ENCODE measurements around the gene GALNT10.

DNA sequence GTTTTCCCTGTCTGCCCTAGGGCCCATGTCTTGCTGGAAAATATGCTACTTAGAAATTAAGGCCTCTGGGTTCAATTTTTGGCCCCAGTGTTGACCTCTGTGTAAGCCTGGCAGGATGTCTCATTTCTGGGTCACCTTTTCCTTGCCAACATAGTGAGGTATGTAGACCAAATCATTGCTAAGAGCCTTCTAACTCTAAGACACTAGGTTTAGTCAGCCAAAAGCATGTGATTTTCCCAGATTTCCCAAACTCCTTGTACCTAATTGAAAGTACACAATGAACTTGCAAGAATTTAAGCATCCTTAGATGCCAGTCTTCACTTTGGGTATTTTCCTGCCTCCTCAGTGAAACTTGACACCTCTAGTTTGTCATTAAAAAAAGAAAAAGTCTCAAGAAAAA is 77.0 kb downstream of the GALNT10 start:
- TF ChIP-seq POLR2A (IDR thresholded peaks at IDR 0.05) (no peak), POLR2AphosphoS5 (IDR thresholded peaks at IDR 0.05; ENCODE audit: insufficient read depth in 1 of 2, low read depth in 1 of 2) (no peak)
- TF ChIP-seq, protein P1, sequence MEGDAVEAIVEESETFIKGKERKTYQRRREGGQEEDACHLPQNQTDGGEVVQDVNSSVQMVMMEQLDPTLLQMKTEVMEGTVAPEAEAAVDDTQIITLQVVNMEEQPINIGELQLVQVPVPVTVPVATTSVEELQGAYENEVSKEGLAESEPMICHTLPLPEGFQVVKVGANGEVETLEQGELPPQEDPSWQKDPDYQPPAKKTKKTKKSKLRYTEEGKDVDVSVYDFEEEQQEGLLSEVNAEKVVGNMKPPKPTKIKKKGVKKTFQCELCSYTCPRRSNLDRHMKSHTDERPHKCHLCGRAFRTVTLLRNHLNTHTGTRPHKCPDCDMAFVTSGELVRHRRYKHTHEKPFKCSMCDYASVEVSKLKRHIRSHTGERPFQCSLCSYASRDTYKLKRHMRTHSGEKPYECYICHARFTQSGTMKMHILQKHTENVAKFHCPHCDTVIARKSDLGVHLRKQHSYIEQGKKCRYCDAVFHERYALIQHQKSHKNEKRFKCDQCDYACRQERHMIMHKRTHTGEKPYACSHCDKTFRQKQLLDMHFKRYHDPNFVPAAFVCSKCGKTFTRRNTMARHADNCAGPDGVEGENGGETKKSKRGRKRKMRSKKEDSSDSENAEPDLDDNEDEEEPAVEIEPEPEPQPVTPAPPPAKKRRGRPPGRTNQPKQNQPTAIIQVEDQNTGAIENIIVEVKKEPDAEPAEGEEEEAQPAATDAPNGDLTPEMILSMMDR (IDR thresholded peaks at IDR 0.05), result no peak
